K562 (cell line): ENCODE data around the gene FBRS.

Experiments
- ARNT ChIP-seq, 2 experiments: fragments of 450-650 bp; IDR thresholded peaks; 2 replicates each; pipeline ENCODE4 v1.6.1; 2016; ENCODE audit warnings: mild to moderate bottlenecking in 1 of 2
- ATF3 ChIP-seq, 2 experiments: fragments of 450-650 bp in 1 of 2; sonication (generic) in 1 of 2; formaldehyde crosslinking in 1 of 2; IDR thresholded peaks in 1 of 2; conservative IDR thresholded peaks in 1 of 2; 2 replicates each; pipeline versions ENCODE4 v1.6.1 to v1.8.1; 2016 to 2023; ENCODE audit warnings: mild to moderate bottlenecking in 2 of 2, moderate library complexity in 2 of 2, inconsistent platforms in 1 of 2, missing genetic modification reagents in 1 of 2
- CREB1 ChIP-seq, 2 experiments: sonication (generic) in 1 of 2; formaldehyde crosslinking in 1 of 2; IDR thresholded peaks; 2 replicates each; pipeline versions ENCODE4 v1.6.1 to v1.8.0; 2012 to 2022; ENCODE audit warnings: inconsistent platforms in 1 of 2, mild to moderate bottlenecking in 1 of 2, missing genetic modification reagents in 1 of 2, moderate library complexity in 1 of 2
- CTCF ChIP-seq, 3 experiments: IDR thresholded peaks in 2 of 3; conservative IDR thresholded peaks in 1 of 3; 2 replicates each; pipeline ENCODE4 v1.5.1; 2011 to 2012; ENCODE audit warnings: low read length in 3 of 3, mild to moderate bottlenecking in 3 of 3, control low read depth in 2 of 3, improper control_type of control experiment in 1 of 3, inconsistent platforms in 1 of 3, low read depth in 1 of 3, mixed read lengths in 1 of 3, moderate library complexity in 1 of 3; ENCODE audit not compliant: insufficient read depth in 2 of 3
- HES1 ChIP-seq: fragments of 450-650 bp; IDR thresholded peaks from 2 replicates; pipeline ENCODE4 v1.6.1; 2016; ENCODE audit warnings: low read depth, mild to moderate bottlenecking, moderate library complexity
- ILK ChIP-seq: fragments of 450-650 bp; IDR thresholded peaks from 2 replicates; pipeline ENCODE4 v1.6.1; 2016; ENCODE audit warnings: missing genetic modification characterization, low read depth, mild to moderate bottlenecking, missing compliant biosample characterization, moderate library complexity, borderline replicate concordance
- MYC ChIP-seq, 2 experiments: fragments of 250-450 bp in 1 of 2; sonication (Bioruptor Pico) in 1 of 2; IDR thresholded peaks; 2 replicates each; pipeline versions ENCODE4 v1.5.1 to v1.6.1; 2012 to 2021; ENCODE audit warnings: low read depth in 2 of 2, borderline replicate concordance in 1 of 2, improper control_type of control experiment in 1 of 2, low read length in 1 of 2, mild to moderate bottlenecking in 1 of 2, moderate library complexity in 1 of 2
- TF ChIP-seq, protein P1 (sequence below): IDR thresholded peaks from 3 replicates; pipeline ENCODE4 v1.6.1; 2011; ENCODE audit warnings: borderline replicate concordance, mild to moderate bottlenecking; ENCODE audit not compliant: insufficient read length, insufficient read depth
- TF ChIP-seq, protein P2 (sequence below): fragments of 450-650 bp; IDR thresholded peaks from 2 replicates; pipeline ENCODE4 v1.6.1; 2017; ENCODE audit warnings: antibody characterized with exemption, mild to moderate bottlenecking

DNA sequence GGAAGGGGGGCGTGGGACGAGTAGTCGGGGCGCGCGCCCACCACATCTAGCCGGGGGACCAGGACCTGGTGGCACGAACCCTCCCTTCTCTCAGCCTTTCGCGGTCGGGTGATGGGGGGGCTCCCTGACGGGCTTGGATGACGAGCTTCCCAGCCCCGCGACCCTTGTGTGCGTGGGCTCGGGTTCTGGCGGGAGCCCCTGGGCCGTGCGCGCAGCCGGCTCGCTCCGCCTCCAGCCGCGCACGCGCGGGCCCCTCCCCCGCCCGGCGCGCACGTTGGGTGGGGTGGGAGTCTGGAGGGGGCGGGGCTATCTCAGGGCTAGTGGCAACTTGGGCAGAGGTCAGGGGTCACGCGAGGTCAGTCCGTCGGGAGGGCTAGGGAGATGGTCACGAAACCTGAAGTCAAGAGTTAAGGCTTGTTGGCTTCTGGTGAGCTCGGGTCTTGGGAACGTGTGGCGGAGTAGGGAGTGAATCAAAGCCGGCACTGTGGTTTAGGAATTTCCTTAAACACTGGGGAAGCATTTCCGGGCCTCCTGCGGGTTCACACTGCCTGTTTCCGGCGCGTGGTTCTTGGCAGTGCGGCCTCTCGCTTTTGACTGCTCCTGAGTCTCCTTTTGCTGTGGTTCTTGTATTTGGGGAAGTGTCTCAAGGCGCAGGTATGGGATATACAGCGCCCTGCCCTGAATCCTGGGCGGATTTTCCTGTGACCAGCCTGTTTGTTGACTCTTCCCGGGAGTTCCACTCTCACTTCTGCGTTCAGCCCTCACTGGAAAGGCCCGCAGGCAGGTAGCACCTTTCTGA, 40.8 kb downstream of the FBRS start, which contains the start of gene SRCAP:
- TF ChIP-seq CREB1 (IDR thresholded peaks at IDR 0.05) = 0 out of 2 replicates have a peak, but pooled peaks have one; percentile 11
- peak; percentile 22; the same call in 1 of the 2 replicates for TF ChIP-seq CREB1 (CRISPR knock-in tag; IDR thresholded peaks at IDR 0.05)
- TF ChIP-seq, protein P1, sequence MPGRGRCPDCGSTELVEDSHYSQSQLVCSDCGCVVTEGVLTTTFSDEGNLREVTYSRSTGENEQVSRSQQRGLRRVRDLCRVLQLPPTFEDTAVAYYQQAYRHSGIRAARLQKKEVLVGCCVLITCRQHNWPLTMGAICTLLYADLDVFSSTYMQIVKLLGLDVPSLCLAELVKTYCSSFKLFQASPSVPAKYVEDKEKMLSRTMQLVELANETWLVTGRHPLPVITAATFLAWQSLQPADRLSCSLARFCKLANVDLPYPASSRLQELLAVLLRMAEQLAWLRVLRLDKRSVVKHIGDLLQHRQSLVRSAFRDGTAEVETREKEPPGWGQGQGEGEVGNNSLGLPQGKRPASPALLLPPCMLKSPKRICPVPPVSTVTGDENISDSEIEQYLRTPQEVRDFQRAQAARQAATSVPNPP = no peak
- TF ChIP-seq ARNT (IDR thresholded peaks at IDR 0.05) = no peak
- TF ChIP-seq, protein P2, sequence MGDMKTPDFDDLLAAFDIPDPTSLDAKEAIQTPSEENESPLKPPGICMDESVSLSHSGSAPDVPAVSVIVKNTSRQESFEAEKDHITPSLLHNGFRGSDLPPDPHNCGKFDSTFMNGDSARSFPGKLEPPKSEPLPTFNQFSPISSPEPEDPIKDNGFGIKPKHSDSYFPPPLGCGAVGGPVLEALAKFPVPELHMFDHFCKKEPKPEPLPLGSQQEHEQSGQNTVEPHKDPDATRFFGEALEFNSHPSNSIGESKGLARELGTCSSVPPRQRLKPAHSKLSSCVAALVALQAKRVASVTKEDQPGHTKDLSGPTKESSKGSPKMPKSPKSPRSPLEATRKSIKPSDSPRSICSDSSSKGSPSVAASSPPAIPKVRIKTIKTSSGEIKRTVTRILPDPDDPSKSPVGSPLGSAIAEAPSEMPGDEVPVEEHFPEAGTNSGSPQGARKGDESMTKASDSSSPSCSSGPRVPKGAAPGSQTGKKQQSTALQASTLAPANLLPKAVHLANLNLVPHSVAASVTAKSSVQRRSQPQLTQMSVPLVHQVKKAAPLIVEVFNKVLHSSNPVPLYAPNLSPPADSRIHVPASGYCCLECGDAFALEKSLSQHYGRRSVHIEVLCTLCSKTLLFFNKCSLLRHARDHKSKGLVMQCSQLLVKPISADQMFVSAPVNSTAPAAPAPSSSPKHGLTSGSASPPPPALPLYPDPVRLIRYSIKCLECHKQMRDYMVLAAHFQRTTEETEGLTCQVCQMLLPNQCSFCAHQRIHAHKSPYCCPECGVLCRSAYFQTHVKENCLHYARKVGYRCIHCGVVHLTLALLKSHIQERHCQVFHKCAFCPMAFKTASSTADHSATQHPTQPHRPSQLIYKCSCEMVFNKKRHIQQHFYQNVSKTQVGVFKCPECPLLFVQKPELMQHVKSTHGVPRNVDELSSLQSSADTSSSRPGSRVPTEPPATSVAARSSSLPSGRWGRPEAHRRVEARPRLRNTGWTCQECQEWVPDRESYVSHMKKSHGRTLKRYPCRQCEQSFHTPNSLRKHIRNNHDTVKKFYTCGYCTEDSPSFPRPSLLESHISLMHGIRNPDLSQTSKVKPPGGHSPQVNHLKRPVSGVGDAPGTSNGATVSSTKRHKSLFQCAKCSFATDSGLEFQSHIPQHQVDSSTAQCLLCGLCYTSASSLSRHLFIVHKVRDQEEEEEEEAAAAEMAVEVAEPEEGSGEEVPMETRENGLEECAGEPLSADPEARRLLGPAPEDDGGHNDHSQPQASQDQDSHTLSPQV = peak; percentile 75
- TF ChIP-seq MYC (IDR thresholded peaks at IDR 0.05; ENCODE audit: low read depth, low read length) = peak; percentile 72; the same call in 1 of the 2 replicates
- TF ChIP-seq MYC (CRISPR knock-in tag; IDR thresholded peaks at IDR 0.05; ENCODE audit: borderline replicate concordance, low read depth) = 0 out of 2 replicates have a peak, but pooled peaks have one; percentile 69
- TF ChIP-seq ATF3 (IDR thresholded peaks at IDR 0.05) = no peak
- TF ChIP-seq ATF3 (CRISPR knock-in tag; conservative IDR thresholded peaks at IDR 0.05) = no peak
- TF ChIP-seq HES1 = peak; percentile 44; the same call in 1 of the 2 replicates
- no peak for TF ChIP-seq CTCF (IDR thresholded peaks at IDR 0.05 in 2 of 3, conservative IDR thresholded peaks at IDR 0.05 in 1 of 3; ENCODE audit: insufficient read depth in 2 of 3, low read depth in 1 of 3, low read length in 3 of 3)
- TF ChIP-seq ILK (tag) = no peak
